NCI-H2081 treated with DMSO at 0.1 percent for 48 hours (cell line): ENCODE data around the gene OOSP4B.
"Not testable (repeated sequence)": the region's sequence is repeated elsewhere in the genome, so short reads cannot be mapped to it uniquely, and the experiment has no call there.

ENCODE experiments used
- DNase-seq: peaks from one replicate; lab custom pipeline; 2025; lab: John Stamatoyannopoulos, UW

Gene OOSP4B

GRCh38 chr11:60059521-60060240 is 42.7 kb downstream of the OOSP4B start:
- no peak for DNase-seq

- no peak for DNase-seq
These were observed 47.1 kb downstream of the OOSP4B start for GRCh38 chr11:60064111-60064510.

GRCh38 chr11:60065801-60066200 is 48.8 kb downstream of the OOSP4B start:
- DNase-seq, result no peak

- no peak for DNase-seq
These were observed 52.5 kb downstream of the OOSP4B start for GRCh38 chr11:60069450-60069849.

- DNase-seq, result not testable (repeated sequence)
These were observed 54.7 kb downstream of the OOSP4B start for GRCh38 chr11:60071644-60072043.

GRCh38 chr11:60077216-60077817 is 60.3 kb downstream of the OOSP4B start:
- no peak for DNase-seq

GRCh38 chr11:60077981-60078380 is 61.0 kb downstream of the OOSP4B start:
- no peak for DNase-seq

GRCh38 chr11:60078745-60079144 is 61.8 kb downstream of the OOSP4B start:
- DNase-seq, result no peak

GRCh38 chr11:60080535-60080934 is 63.6 kb downstream of the OOSP4B start:
- DNase-seq, result no peak
